HG03097 (cell line): ENCODE measurements around the gene PDE3A.
"Not testable (repeated sequence)": the region's sequence is repeated elsewhere in the genome, so short reads cannot be mapped to it uniquely, and the experiment has no call there.

Experiments used
- ATAC-seq: cut with Tn5 transposase; IDR thresholded peaks from one replicate; pipeline ENCODE4 v1.9.1; 2021; ENCODE audit not compliant: unreplicated experiment, low FRiP score

PDE3A gene

DNA sequence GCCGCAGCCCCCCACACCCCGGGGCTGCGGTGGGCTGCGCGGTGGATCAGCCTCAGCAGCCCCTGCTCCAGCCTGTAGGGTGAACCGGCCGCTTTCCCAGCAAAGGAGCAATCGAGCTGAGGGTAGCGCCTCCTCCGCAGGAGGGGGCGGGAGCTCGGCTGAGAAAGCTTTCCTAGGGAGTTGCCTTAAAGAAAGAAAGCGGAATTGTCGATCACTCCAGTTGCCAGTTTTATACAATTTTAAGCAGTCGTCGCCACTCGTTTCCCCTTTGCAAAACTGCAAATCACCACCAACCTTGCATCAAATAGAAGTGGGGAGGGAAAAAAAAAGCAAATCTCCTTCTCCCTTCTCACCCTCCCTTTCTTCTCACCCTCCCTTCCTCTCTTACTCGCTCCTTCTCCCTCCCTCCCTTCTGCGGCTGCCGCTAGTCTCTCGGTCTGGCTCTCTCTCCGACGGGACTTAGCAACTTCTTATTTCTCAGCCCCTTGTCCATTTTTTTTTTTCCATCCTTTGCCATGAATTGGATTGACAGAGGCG, at the start of gene PDE3A:
Gene PDE3A, plus strand, starts transcription at position 424 of the 537 bp plus-strand sequence. CDS start 748 bp downstream, outside the sequence.
- ATAC-seq, result no peak

DNA sequence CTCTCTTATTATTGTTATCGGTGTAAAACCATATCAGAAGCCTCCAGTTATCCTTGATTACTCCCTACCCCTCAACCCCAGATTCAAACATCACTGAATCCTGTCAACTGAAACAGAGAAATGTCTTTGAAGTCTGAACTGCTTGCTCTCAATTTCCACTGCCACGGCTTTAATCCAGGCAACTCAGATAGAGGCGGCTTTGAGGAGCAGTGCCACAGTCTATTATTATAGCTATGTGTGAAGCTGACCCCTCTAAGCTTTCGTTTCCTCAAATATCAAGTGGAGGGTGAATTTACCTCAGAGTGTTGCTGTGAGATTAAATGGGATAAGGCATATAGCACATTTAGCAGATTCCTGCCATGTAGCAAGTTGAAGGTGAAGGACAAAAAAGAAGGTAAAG, 49.0 kb upstream of the PDE3A start:
- ATAC-seq, result no peak

DNA sequence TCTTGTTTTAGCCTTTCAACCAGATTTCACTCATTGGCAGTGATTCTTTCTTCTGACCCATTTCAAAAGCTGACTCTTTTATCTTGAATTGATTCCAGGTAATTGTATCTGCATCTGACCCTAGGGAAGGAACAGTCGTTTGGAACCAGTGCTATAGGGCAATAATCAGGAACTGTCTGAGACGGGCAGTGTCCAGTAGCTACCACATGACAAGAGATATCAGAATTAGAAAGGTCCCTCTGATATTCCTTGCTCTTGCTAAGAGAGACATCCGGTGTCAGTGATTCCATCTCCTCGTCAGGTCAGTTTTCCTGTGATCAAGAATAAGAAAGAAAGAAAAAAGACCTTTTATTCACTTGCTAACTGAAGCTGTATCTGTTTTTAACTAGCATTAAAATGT, 47.8 kb upstream of the PDE3A start:
- no peak for ATAC-seq

DNA sequence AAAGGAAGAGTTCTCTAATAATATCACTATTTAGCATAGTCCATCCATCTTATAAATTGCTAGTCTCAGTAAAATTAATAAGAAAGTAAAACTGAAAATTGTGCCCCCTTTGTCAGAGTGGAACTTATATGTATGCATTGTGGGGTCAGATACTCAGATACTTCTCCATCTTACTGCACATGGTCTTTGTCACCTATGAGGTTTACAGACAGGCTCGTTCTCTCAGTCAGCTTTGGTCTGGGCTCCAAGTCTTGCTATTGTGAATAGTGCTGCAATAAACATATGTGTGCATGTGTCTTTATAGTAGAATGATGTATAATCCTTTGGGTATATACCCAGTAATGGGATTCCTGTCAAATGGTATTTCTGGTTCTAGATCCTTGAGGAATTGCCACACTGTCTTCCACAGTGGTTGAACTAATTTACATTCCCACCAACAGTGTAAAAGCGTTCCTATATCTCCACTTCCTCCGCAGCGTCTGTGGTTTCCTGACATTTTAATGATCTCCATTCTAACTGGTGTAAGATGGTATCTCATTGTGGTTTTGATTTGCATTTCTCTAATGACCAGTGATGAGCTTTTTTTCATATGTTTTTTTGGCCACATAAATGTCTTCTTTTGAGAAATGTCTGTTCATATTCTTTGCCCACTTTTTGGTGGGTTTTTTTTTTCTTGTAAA, 37.4 kb upstream of the PDE3A start:
- ATAC-seq, result not testable (repeated sequence)

DNA sequence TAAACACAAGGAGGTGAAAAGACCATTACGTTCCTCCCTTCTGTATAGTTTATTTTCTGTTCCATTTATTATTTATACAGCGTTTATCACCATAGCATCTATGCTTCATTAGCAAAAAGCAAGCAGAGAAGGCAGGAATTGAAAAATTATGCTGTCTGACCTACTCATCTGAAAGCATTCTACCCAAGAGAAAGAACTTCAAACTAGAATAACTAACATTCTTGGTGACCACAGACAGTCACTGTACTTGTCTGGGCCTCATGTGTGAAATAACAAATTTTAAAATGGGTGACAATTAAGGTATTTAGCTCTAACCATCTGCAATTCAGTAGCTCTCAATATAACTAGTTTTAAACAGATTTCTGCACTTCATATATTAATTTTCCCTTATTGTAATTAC, 29.3 kb upstream of the PDE3A start:
- no peak for ATAC-seq

DNA sequence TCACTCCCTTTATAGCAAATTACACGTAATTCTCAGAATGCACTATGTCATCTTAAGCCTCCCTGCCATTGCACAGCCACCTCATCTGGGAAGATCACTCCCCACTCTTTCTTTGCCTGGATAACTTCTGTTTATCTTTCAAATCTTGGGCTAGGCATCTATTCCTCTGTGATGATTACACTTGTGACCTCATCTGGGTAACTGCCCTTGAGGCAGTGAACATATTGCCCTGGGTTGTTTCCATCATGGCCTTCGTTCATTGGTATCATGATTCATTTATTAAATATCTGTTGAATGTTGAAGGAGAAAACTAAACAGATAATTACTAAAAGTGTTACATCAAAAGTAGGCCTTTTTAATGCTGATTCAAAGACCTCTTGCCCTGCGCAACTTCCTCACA, 26.2 kb upstream of the PDE3A start:
- ATAC-seq, result no peak

DNA sequence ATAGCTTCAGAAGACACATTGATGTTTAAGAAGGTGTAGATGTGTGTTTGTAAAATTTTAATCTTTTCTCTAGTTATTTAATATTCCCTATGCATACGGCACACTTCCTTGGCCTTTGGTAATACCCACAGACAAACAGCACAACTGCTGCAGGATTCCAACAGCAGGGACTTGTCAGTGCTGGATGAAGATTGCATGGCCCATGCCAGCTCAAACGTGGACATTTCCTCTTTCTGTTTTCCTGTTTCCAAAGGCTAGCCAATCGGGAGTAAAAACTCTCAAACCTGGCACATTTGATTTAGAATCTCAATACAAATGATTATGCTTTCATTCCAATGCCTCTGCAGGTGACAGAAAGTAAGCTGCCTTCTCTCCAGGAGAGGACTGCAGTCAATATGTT, 22.5 kb upstream of the PDE3A start:
- ATAC-seq, result no peak

DNA sequence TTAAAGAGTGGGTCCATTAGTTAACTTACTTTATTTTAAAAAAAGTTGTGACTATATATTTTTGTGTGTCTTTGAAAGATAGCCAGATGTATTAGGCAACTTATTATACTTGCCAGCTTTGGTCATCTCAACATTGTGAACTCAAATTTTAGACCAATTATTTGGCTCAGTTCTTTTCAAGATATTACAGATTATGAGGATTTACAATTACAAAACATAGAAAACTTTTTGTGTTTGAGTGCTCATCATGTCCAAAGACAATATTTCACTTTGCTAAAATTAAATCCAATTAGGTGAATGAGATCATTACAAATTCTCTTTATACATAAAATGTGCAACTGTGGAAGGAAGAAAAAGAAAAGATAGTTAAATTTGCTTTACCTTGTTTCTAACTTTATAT, 18.3 kb upstream of the PDE3A start:
- ATAC-seq, result no peak

DNA sequence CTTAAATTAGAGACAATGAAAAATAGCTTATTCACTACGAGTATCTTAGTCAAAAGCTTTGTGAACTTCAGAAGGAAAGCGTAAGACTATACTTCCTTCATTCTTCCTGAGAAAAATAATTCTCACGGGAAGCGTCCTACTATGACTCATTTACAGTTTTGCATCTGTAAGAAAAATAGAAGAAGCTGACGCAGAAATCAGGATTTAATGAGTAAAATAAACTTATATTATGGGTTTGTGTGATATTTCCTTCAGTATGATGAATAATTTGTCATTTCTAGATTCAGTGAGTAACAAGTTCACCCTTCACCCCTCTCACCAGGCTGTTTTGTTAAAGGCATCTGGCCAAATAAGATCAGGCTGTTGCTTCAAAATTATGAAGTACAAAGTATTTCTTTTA, 17.8 kb upstream of the PDE3A start:
- ATAC-seq, result no peak

DNA sequence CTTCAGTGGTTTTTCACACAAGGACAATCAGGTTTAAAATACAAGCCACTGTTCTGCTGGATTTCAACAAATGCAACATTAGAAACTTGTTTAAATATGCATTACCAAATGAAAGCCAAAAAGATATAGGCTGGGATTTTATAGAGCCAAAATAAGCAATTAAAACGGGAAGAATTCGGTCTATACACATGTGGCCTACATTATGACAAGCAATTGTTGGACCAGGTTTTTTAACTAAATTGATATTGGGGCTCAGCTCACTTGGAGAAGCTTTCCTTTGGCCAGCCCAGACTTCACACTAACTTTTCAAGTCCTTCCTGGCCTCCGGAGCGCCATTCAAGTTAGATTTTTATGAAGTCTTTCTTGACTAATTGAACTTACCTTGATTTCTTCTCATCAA, 16.9 kb upstream of the PDE3A start:
- no peak for ATAC-seq

DNA sequence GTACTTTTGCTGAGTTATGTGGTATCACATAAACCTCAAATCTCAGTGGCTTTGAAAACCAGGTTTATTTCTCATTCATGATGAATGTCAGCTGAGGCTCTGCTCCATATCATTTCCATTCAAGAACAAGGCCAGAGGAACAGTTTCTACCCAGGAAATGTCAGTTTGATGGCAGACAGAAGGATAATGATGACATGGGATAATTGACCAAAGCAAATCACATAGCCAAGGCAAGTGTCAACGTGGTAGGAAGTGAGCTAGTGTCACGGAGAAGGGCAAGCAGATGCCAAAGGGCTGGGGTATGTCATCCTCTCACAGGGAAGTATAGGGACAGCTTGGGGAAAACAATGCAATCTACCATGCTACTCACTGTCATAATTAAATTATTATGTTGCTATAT, 12.3 kb upstream of the PDE3A start:
- ATAC-seq, result no peak

DNA sequence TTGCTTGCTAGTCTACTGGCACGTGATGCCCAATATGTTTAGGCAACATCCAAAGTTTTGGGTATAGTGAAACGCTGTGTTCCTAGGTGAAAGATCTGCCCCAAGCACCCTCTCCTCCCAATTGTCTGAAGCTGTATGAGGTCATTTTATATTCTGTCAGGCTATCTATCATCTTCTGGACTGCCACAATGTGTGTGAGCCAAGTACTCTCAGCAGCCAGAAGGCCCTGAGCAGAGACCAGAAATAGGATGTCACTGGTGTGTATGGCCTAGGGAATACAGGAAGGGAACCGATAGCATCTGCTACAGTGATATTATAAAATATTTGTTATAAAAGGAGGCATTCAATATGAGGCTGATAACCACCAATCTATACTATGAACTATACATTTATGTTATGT, 7.9 kb upstream of the PDE3A start:
- no peak for ATAC-seq

DNA sequence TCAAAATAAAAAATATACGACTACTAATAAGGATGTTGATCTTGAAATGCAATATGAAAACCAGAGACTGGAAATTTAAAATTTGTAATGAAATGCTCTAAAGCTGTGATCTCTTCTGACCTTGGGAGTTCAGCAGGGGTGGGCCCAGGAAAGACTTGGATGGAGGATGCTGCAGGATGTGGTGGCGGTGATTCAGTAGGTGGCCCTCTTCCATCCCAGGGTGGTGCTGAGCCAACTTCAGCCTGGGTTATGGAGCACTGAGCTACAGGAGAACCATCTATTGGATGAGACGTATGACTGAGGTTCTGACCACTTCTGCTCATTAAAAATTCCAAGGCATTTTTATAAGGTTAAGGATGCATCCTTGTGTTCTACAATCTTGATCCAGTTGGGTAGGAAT, 6.9 kb upstream of the PDE3A start:
- no peak for ATAC-seq

DNA sequence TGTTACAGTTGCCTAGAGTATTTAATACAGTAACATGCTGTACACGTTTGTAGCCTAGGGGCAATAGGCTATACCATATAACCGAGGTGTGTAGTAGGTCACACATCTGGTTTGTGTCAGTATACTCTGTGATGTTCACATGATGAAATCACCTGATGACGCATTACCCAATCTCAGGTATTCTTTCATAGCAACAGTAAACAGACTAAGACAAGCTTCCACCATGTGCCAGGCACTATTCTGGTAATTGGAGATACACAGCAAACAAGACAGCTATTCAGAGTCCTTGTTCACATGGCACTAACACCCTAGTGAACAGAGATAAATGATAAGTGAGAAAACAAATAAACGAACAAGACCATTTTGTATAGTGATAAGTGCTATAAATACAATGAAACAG, 3.8 kb upstream of the PDE3A start:
- no peak for ATAC-seq

DNA sequence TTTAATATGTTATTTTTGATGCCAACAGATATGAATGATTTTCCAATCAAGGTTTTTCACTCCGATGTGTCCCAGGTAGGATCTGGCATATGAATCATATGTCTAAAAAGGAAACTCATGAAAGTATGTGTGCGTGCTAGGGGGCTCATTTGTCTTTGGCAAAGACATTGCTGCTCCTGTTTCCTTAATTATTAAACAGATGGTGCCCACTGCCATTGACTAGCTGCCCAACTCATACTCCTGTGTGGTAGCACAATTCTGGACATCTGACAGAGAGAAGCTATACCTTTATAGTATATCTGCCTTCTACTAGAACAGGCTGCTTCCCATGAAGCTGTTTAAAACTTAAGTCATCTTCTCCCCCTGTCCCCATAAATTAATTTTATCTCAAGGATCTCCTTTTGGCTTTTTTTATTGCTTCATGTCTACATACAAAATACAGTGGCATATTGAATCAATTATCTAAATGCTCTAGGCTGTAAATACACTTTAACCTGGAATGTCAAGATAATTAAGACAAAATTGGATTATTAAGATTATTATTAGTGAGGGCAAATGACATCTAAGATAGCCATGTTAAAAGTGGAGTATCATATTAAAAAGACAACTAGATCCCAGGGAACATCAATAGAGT, 1.4 kb upstream of the PDE3A start:
- no peak for ATAC-seq

DNA sequence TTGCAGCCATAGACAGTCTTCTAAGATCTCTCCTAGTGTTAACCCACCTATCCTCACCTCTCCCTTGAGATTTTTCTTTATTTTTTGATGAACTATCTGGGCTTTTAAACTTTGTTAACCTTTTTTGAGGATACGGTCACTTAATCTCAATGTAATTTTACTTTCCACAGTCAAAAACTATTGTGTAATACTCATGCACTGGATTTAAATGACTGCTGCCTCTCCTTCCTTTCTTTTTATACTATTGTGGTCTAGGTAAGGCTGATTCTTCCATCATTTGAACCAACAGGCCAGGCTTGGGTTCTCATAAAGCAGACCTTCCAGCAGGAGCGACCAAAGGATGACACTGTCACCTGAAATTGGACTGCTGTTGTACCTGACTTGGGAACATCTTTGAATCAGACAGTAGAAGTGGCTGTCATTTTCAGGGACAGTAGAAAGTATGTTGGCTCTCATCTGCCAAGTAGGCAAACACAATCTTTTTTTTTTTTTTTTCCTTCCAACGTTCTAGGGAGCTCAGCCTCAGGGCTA, 689 bp upstream of the PDE3A start:
- ATAC-seq, result no peak

DNA sequence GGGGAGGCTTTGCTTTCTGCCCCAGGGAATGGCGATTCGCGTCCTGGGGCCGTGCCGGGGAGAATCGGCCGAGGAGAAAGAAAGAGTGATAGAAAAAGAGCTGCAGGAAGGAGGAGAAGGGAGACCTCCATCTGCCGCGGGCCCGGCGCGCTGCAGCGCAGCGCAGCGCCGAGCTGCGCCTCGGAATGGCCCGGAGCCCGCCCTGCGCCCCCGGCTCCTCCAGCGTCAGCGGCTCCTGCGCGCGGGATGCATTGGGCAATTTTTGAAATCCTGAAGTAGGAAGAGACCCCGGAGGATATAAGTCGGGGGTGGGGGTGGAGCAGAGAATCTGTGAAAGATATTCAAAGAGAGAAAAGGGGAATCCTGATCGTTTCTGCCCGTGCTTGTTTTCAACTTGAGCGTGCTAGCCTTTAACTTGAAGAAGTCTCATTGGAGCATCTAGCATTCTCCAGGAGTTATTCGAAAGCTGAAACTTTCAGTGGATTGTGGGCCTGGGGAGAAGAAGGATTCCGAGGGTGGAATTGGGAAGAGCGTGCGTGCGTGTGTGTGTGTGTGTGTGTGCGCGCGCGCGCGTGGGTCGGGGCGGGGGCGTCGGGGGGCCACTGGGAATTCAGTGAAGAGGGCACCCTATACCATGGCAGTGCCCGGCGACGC, 441 bp downstream of the PDE3A start:
- no peak for ATAC-seq

DNA sequence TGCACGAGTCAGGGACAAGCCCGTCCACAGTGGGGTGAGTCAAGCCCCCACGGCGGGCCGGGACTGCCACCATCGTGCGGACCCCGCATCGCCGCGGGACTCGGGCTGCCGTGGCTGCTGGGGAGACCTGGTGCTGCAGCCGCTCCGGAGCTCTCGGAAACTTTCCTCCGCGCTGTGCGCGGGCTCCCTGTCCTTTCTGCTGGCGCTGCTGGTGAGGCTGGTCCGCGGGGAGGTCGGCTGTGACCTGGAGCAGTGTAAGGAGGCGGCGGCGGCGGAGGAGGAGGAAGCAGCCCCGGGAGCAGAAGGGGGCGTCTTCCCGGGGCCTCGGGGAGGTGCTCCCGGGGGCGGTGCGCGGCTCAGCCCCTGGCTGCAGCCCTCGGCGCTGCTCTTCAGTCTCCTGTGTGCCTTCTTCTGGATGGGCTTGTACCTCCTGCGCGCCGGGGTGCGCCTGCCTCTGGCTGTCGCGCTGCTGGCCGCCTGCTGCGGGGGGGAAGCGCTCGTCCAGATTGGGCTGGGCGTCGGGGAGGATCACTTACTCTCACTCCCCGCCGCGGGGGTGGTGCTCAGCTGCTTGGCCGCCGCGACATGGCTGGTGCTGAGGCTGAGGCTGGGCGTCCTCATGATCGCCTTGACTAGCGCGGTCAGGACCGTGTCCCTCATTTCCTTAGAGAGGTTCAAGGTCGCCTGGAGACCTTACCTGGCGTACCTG, 1.1 kb downstream of the PDE3A start:
- no peak for ATAC-seq

DNA sequence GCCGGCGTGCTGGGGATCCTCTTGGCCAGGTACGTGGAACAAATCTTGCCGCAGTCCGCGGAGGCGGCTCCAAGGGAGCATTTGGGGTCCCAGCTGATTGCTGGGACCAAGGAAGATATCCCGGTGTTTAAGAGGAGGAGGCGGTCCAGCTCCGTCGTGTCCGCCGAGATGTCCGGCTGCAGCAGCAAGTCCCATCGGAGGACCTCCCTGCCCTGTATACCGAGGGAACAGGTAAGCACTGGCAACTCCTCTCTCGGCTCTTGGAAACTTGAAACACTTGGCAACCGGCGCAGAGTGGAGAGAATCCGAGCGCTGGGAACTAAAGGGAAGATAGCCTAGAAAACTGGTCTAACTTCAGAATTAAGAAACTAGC, 1.7 kb downstream of the PDE3A start:
- ATAC-seq, result no peak

DNA sequence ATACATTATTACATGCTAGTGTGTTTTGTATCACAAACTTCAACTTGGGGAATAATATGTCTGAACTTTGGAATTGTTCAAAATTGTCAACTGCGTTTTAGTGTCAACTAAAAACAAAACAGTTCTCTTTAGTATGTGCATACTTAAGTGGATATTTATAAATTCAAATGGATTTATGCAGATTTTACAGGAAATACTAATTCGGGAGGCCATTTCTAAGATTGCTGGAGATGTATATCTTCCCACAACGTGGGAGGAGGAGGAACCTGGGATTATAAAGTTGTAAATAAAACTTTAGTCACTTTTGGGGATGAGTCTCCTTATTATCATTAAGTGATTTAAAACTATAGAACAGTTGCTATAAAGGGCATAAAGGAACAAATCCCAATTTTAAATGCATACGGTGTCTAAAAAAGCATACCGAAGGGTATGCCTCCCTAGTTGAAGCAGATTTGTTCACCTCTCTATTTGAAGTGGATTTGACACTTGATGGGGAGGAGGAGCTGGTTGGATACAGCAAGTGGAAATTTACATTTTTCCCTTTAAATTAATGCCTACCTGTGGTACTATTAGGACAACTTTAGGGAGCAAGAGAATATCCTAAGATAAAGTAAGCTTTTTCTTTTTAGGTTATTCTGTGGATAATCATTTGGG, 2.7 kb downstream of the PDE3A start:
- no peak for ATAC-seq
